GM23248 (cell line): ENCODE data around the gene APBA1. TPM values are rescaled to one million over a fixed set of nuclear protein-coding genes. Genes with fewer than 3 reads are reported as not detected.

Source experiments
- DNase-seq: peaks from one replicate; pipeline ENCODE4 v3.0.0-alpha.2; 2015
- H2AFZ ChIP-seq: fragments of 200-600 bp; sonication (generic); 2 replicates; pipeline ENCODE4 v1.6.1; 2016; ENCODE audit warnings: antibody characterized with exemption
- H3F3A ChIP-seq: fragments of 200-600 bp; sonication (generic); 2 replicates; pipeline ENCODE4 v1.6.1; 2016; ENCODE audit warnings: mild to moderate bottlenecking, antibody characterized with exemption, mixed run types; ENCODE audit not compliant: insufficient read depth
- H3K27ac ChIP-seq: fragments of 200-600 bp; sonication (generic); 2 replicates; pipeline ENCODE4 v1.5.1; 2016; ENCODE audit warnings: mild to moderate bottlenecking
- H3K27me3 ChIP-seq: fragments of 200-600 bp; sonication (generic); replicated peaks from 2 replicates; pipeline ENCODE4 v1.6.1; 2016; ENCODE audit warnings: mild to moderate bottlenecking; ENCODE audit not compliant: insufficient read depth
- H3K36me3 ChIP-seq: fragments of 200-600 bp; sonication (generic); 2 replicates; pipeline ENCODE4 v1.6.1; 2016; ENCODE audit warnings: low read depth, mild to moderate bottlenecking
- H3K4me1 ChIP-seq: fragments of 200-600 bp; sonication (generic); 2 replicates; pipeline ENCODE4 v1.6.1; 2016; ENCODE audit warnings: mild to moderate bottlenecking; ENCODE audit not compliant: insufficient read depth
- H3K4me2 ChIP-seq: fragments of 200-600 bp; sonication (generic); one replicate; pipeline ENCODE4 v1.6.1; 2016; ENCODE audit warnings: mild to moderate bottlenecking; ENCODE audit not compliant: unreplicated experiment
- H3K4me3 ChIP-seq: fragments of 200-600 bp; sonication (generic); 2 replicates; pipeline ENCODE4 v1.5.1; 2016; ENCODE audit warnings: mild to moderate bottlenecking
- H3K79me2 ChIP-seq: fragments of 200-600 bp; sonication (generic); 2 replicates; pipeline ENCODE4 v1.6.1; 2016; ENCODE audit warnings: mild to moderate bottlenecking; ENCODE audit not compliant: insufficient read depth
- H3K9ac ChIP-seq: fragments of 200-600 bp; sonication (generic); 2 replicates; pipeline ENCODE4 v1.6.1; 2016; ENCODE audit warnings: mild to moderate bottlenecking
- H3K9me2 ChIP-seq: fragments of 200-600 bp; sonication (generic); 2 replicates; pipeline ENCODE4 v1.6.1; 2016; ENCODE audit warnings: mixed run types, mild to moderate bottlenecking, moderate library complexity; ENCODE audit not compliant: insufficient read depth
- H3K9me3 ChIP-seq: fragments of 200-600 bp; sonication (generic); one replicate; pipeline ENCODE4 v1.6.1; 2017; ENCODE audit warnings: low read depth
- H4K20me1 ChIP-seq: fragments of 200-600 bp; sonication (generic); 2 replicates; pipeline ENCODE4 v1.6.0; 2016; ENCODE audit not compliant: insufficient read depth
- EZH2 ChIP-seq: fragments of 200-600 bp; sonication (generic); IDR thresholded peaks from 2 replicates; pipeline ENCODE4 v1.6.1; 2018; ENCODE audit warnings: antibody characterized with exemption, mild to moderate bottlenecking; ENCODE audit not compliant: insufficient read depth, poor library complexity, severe bottlenecking
- EZH2phosphoT487 ChIP-seq: fragments of 200-600 bp; sonication (generic); IDR thresholded peaks from 2 replicates; pipeline ENCODE4 v1.6.1; 2018; ENCODE audit warnings: antibody characterized with exemption, moderate library complexity, mild to moderate bottlenecking, low read depth; ENCODE audit not compliant: insufficient read depth
- WGBS, 2 experiments: methylation state at CpG; one replicate each; pipeline ENCODE4 v1.1.6; 2015 to 2017; ENCODE audit warnings: low lambda C conversion rate in 2 of 2, low coverage in 1 of 2; ENCODE audit errors: missing lambda C conversion rate in 2 of 2; 5-methylcytosine and 5-hydroxymethylcytosine counted together
- in situ Hi-C: fragments of 300-500 bp; cut with MboI; formaldehyde crosslinking; loops from 2 replicates; pipeline ENCODE4 v1.15.0; 2020
- polyA plus RNA-seq: library from polyadenylated mRNA; unstranded; fragments of >200 nt; fragmentation: Nextera tagmentation; extraction: Ambion mirVana; gene quantifications from 2 replicates; pipeline ENCODE4 v1.2.1, GENCODE V29; 2016
- total RNA-seq: library from RNA; depleted of rRNA; stranded (reverse); fragments of >200 nt; shearing (Covaris generic); gene quantifications from 2 replicates; pipeline ENCODE4 v1.2.3, GENCODE V29; 2014

Gene APBA1
- total and polyA plus RNA-seq, 2 experiments from 2014 or later: 0.93 to 11.3 TPM

- no peaks in the 10 kb centered on the region for H4K20me1 ChIP-seq
- H3K36me3 ChIP-seq: no peaks in the 10 kb centered on the region
- TF ChIP-seq EZH2phosphoT487 (no peak), EZH2 (no peak)
- no peaks in the 10 kb centered on the region for H3K9me2 ChIP-seq
- no peaks in the 10 kb centered on the region for H3K79me2 ChIP-seq
- no peak overlapping the region for H3K9ac ChIP-seq
- no peak overlapping the region for H3K4me2 ChIP-seq
- in situ Hi-C loops: loop anchor here (25.0 kb wide), 1 partner anchor 678 kb away; no protein-coding TSS in a partner anchor
- H3F3A ChIP-seq: 0 out of 2 replicates have a peak, but pooled peaks cover 5% of the 10 kb centered on the region
- no peaks in the 10 kb centered on the region for H3K27me3 ChIP-seq
- H3K4me1 ChIP-seq: no peaks in the 10 kb centered on the region
- H3K27ac ChIP-seq: no peak overlapping the region
- no peak overlapping the region for H2AFZ ChIP-seq
- 98 to 99% methylated on average over 6 of the region's 6 CpGs for WGBS, 2 experiments
- H3K4me3 ChIP-seq: no peak overlapping the region
- no peak for DNase-seq
- no peaks in the 10 kb centered on the region for H3K9me3 ChIP-seq
Observed at GRCh38 chr9:69433968-69434367, 238.2 kb downstream of the APBA1 start.

GRCh38 chr9:69433392-69433791 is 238.8 kb downstream of the APBA1 start:
- H3F3A ChIP-seq: 0 out of 2 replicates have a peak, but pooled peaks cover 5% of the 10 kb centered on the region
- in situ Hi-C loops: loop anchor here (25.0 kb wide), 1 partner anchor 679 kb away; no protein-coding TSS in a partner anchor
- no peaks in the 10 kb centered on the region for H3K9me2 ChIP-seq
- no peak for TF ChIP-seq EZH2phosphoT487
- TF ChIP-seq EZH2: no peak
- H3K9me3 ChIP-seq: no peaks in the 10 kb centered on the region
- no peaks in the 10 kb centered on the region for H3K79me2 ChIP-seq
- no peaks in the 10 kb centered on the region for H3K36me3 ChIP-seq
- H4K20me1 ChIP-seq: no peaks in the 10 kb centered on the region
- 6 to 17% methylated on average over 1 of the region's 1 CpG for WGBS, 2 experiments
- H2AFZ ChIP-seq: no peak overlapping the region
- H3K27ac ChIP-seq: no peak overlapping the region
- H3K4me3 ChIP-seq: no peak overlapping the region
- no peaks in the 10 kb centered on the region for H3K27me3 ChIP-seq
- no peak overlapping the region for H3K4me2 ChIP-seq
- no peak overlapping the region for H3K9ac ChIP-seq
- DNase-seq: peak; percentile 56
- no peaks in the 10 kb centered on the region for H3K4me1 ChIP-seq

DNA sequence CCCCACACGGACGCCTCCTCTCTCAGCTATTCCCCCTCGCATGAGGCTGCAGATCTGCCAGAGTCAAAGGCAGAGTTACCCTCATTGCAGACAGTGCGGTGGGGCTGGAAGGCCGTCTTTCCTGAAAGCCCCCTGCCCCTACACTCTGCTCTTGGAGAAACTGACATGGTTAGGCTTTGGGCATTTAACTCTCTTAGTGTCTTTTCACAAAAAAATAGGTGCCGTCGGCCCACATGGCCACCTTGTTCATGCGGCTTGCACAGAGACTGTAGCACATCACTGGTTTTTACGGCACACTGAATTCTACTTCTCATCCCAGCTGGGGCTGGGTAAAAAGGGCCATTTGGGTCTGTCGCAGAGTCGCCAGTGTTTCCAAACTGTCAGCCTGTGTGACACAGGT is 239.5 kb downstream of the APBA1 start:
- Histone ChIP-seq H3K36me3 (no peaks in the 10 kb centered on the region), H4K20me1 (no peaks in the 10 kb centered on the region), H3K27ac (no peak overlapping the region), H2AFZ (no peak overlapping the region), H3K4me1 (no peaks in the 10 kb centered on the region), H3K4me2 (no peak overlapping the region), H3K79me2 (no peaks in the 10 kb centered on the region), H3K9ac (no peak overlapping the region), H3K4me3 (no peak overlapping the region), H3K27me3 (no peaks in the 10 kb centered on the region), H3F3A (0 out of 2 replicates have a peak, but pooled peaks cover 5% of the 10 kb centered on the region), H3K9me3 (no peaks in the 10 kb centered on the region), H3K9me2 (no peaks in the 10 kb centered on the region)
- TF ChIP-seq EZH2phosphoT487 (no peak), EZH2 (no peak)
- WGBS, 2 experiments: 91 to 92% methylated on average over 11 of the region's 11 CpGs
- no peak for DNase-seq
- in situ Hi-C loops: loop anchor here (25.0 kb wide), 1 partner anchor 680 kb away; no protein-coding TSS in a partner anchor

DNA sequence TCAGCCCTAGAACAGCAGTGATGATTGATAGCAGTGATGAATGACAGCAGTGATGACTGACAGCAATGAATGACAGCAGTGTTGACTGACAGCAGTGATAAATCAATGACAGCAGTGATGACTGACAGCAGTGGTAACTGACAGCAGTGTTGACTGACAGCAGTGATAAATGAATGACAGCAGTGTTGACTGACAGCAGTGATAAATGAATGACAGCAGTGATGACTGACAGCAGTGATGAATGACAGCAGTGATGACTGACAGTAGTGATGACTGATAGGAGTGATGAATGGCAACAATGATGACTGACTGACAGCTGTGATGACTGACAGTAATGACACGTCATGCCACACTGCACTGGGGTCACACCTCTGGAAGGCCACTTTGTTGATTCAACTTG is 240.4 kb downstream of the APBA1 start:
- H3K4me1 ChIP-seq: no peaks in the 10 kb centered on the region
- no peak for DNase-seq
- TF ChIP-seq EZH2phosphoT487 (no peak), EZH2 (no peak)
- no peaks in the 10 kb centered on the region for H3K36me3 ChIP-seq
- no peak overlapping the region for H3K27ac ChIP-seq
- no peak overlapping the region for H3K4me3 ChIP-seq
- H3K79me2 ChIP-seq: no peaks in the 10 kb centered on the region
- no peaks in the 10 kb centered on the region for H3K9me2 ChIP-seq
- in situ Hi-C loops: loop anchor here (25.0 kb wide), 1 partner anchor 681 kb away; no protein-coding TSS in a partner anchor
- no peak overlapping the region for H3K4me2 ChIP-seq
- WGBS, 2 experiments: 73 to 95% methylated on average over 1 of the region's 1 CpG
- H3K9ac ChIP-seq: no peak overlapping the region
- H4K20me1 ChIP-seq: no peaks in the 10 kb centered on the region
- 0 out of 2 replicates have a peak, but pooled peaks cover 5% of the 10 kb centered on the region for H3F3A ChIP-seq
- H3K27me3 ChIP-seq: no peaks in the 10 kb centered on the region
- H2AFZ ChIP-seq: no peak overlapping the region
- no peaks in the 10 kb centered on the region for H3K9me3 ChIP-seq
